ENCODE results near the gene TFAM.

DNA sequence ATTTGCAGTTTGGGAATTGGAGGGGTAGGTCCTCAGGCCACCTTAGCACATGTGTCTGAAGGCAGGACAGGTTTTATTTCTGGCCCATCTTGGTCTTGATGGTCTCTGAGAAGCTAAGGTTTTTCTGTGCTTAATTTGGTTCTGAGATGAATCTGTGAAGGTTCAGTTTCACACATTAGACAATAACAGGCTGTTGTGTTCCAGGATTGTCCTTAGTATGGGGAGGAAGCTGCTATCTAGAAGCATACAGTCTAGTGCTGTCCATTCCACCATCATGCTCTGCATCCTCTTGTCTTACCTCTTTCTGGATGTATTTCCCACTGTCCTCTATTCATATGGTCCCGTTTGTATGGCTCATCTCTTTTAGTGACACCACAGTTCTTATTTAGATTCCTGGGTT, 43.3 kb upstream of the TFAM start:
- no peak for TF ChIP-seq CTCF (IDR thresholded peaks at IDR 0.05; ENCODE audit: low read depth, low read length, missing input control)
- TF ChIP-seq EGR1 (IDR thresholded peaks at IDR 0.05; ENCODE audit: low read depth in 2 of 2), result no peak
- no peak for TF ChIP-seq REST (IDR thresholded peaks at IDR 0.05)
- no peak for TF ChIP-seq YY1 (IDR thresholded peaks at IDR 0.05)
- TF ChIP-seq ZBTB33 (IDR thresholded peaks at IDR 0.05), result no peak
- TF ChIP-seq MAX (IDR thresholded peaks at IDR 0.05), result no peak
- TF ChIP-seq RAD21 (IDR thresholded peaks at IDR 0.05), result no peak
- no peak for TF ChIP-seq FOXA1 (IDR thresholded peaks at IDR 0.05)
- no peak for TF ChIP-seq GABPA (IDR thresholded peaks at IDR 0.05 in 1 of 2, conservative IDR thresholded peaks at IDR 0.05 in 1 of 2)
- no peak for TF ChIP-seq JUND (IDR thresholded peaks at IDR 0.05)
- no peak for TF ChIP-seq HNF4A (conservative IDR thresholded peaks at IDR 0.05)
- no peak for TF ChIP-seq NR2F2 (IDR thresholded peaks at IDR 0.05)

Data from liver (tissue), 3 donors.